T-helper 1 cell (primary cell): Measurements from ENCODE around the gene RRAGC.

ENCODE experiments used
- DNase-seq, 5 donors: peaks; one replicate each; pipeline ENCODE4 v3.0.0-alpha.2; 2012 to 2020
- total RNA-seq, 4 donors: gene quantifications; one replicate each; lab custom pipeline; 2026; lab: John Stamatoyannopoulos, UW

Gene RRAGC, protein sequence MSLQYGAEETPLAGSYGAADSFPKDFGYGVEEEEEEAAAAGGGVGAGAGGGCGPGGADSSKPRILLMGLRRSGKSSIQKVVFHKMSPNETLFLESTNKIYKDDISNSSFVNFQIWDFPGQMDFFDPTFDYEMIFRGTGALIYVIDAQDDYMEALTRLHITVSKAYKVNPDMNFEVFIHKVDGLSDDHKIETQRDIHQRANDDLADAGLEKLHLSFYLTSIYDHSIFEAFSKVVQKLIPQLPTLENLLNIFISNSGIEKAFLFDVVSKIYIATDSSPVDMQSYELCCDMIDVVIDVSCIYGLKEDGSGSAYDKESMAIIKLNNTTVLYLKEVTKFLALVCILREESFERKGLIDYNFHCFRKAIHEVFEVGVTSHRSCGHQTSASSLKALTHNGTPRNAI
- total RNA-seq: 3.5 to 9.9 (median 8.5) reads per million in 4 donors

DNA sequence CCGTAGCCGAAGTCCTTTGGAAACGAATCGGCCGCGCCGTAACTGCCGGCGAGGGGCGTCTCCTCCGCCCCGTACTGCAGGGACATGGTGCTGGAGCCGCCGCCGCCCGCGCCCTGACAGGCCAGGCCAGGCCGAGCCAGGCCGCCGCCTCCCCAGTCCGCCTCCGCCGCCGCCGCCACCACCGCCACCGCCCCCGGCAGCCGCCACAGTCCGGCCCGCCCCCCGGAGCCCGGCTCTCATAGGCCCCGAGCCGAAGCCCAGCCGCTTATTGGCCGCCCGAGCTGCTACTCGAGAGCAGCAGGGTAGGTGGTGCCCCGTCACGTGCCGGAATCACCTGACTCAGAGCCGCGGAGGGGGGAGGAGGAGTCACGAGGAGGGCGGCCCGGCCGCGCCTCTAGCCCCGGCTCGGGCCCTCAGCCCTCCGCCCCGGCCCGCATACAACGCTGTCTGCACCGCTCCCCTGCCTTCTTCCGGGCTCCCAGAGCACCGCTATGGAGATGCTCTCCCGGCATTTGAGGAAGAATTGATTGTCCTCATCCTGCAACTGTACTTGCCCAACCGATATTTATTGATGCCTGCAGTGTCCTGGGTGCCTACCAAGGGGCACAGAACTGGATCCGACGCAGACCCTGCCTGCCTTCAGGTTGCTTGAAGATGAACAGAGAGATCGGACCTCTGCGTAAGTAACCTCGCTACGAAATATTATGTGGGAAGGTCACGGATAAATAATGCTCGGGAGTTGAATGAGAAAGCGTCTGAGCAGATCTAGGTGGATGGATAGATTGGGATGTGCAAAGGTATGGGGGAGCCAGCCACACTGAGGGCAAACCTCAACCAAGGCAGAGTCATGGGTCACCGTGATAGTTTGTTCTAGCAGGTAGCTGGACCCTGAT lies at the start of gene RRAGC:
RRAGC (minus strand) TSS at position 212 of the 893 bp plus-strand sequence; CDS start at position 86, 126 bp downstream.
- peak; percentile 96 to 98 (median 98) for DNase-seq

DNA sequence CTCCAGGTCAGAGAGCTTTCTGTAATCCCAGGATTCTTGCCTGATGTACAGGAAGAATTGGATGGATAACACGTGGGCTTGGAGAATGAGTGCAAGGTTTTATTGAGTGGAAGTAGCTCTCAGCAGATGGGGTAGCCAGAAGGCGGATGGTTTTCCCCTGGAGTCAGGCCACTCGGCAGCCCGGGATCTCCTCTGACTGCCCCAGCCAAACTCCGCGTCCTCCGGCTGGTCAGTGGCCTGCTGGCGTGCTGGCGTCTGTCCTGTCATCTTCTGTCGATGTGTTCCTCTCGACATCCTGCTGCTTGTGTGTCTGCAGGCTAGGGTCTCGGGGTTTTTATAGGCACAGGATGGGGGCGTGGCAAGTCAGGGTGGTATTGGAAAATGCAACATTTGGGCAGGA lies 49.2 kb upstream of the RRAGC start:
- no peak for DNase-seq

DNA sequence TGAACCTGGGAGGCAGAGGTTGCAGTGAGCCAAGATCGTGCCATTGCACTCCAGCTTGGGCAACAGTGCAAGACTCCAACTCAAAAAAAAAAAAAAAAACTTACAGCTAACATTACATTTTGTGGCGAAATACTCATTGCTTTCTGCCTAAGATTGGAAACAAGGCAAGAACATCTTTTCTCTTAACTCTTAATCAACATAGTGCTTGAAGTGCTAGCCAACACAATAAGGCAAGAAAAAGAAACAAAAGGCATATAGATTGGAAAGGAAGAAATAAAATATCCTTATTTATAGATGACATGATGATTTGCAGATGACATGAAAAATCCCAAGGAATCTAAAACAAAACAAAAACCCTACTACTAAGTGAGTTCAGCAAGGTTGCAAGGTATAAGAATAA lies 46.4 kb upstream of the RRAGC start:
- no peak for DNase-seq

DNA sequence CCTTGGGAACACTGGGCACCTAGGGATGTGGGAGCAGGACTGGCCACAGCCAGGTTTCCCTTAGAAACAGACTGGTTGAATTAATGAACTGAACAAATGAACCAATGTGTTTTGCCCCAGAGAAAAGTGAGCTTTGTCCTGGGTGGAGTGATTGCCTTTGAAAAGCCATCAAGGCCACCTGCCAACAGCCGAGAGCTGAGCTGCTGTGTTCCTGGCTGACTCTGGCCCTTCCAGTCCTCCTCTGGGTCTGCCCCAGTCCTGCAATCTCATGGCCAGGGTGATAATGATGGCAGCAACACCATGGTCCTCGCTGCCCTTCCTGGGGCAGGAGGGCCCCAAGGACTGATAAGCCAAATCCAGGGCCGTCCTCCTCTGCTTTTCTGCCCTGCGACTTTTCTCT lies 40.0 kb upstream of the RRAGC start:
- DNase-seq: no peak

DNA sequence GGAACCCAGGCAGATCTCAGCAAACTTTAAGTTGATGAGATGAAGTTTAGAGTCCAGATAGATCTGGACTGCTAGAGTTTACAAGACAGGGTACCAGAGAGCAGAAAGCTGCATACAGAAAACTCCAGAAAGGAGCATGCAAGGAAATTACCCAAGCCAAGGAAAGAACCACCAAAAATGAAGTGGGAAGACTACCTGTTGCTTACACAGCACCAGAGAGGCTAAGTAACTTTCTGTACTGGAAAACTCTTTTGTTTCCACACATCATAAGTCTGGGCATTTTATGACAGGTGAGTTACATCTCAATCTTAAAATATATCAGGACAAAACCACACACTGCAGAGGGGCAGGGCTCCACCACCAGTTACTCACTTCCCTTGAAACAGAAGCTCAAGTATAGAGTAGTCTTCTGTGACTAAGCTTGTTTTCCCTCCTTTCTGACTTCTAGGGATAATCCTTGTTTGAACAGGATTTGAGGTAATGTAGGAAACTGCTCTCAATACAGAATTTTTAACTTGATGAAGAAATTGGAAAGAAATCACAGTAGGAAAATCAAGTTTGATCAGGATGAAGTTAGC lies 39.2 kb upstream of the RRAGC start:
- no peak for DNase-seq

DNA sequence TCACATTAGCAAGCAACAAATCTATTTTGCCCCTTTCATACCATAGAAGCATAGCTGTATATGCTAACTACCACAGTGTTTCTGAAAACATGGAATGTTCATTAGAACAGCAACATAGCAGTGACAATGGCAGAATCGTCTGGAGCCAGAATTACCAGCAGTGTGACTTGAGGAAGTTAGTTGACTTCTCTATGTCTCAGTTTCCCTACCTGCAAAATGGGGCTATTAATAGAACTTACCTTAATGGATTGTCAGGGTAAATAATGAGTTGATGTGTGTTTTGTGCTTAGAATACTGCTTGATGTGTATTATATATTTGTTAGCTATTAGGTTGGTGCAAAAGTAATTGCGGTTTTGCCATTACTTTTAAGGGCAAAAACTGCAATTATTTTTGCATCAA lies 36.6 kb upstream of the RRAGC start:
- no peak for DNase-seq

DNA sequence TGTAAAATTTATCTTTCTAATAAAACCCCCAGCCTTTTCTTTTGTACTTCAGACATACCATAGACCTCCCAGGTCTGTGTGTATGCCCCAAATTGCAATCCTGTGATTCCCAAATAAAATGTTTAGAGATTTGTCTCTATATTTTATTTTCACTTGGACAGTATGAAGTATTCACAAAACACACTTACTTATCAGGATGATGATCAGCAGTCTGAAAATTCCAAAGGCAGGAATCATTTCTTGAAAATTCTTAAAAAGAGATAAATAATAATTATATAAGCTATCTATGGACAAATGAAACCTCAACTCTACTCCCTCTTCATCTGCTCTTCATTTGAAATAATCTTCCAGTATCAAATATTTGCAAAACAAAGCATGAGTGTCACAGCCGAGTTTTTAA lies 33.4 kb upstream of the RRAGC start:
- DNase-seq: no peak

DNA sequence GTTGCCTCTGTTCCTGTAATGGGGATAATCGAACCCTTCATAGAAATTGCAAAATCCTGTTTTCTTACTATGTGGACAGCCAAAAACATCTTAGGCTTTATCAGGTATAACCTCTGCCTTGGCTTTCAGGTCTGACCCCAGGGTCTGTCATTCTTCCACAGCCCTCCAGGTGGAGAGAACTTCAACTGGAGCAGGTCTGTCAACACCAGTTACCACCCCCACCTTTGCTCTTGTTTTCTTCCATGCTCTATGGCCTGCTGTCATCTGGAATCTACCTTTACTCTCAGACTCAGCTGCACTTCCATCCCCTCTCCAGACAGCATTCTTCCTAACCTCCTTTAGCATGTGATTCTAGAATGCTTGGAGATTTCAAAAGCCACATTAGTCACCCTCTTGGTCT lies 32.2 kb upstream of the RRAGC start:
- no peak for DNase-seq

DNA sequence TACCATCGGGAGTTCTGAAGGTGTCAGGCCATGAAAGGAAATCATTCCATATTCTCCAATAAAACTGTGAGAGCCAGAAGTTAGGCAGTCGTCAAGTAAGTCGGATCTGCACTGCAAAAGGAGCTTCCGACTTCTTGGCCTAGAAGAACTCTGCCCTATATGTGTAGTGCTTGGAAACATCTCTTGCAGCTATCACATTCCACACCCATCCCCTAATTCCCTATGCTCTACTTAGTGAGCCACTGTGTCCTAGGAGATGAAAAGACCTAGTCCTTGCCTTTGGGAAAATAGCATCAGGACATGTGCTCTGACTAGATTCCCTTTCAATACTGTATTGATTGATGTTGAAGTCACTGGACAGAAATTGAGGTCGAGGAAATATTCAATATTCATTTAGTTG lies 30.0 kb upstream of the RRAGC start:
- DNase-seq: no peak

DNA sequence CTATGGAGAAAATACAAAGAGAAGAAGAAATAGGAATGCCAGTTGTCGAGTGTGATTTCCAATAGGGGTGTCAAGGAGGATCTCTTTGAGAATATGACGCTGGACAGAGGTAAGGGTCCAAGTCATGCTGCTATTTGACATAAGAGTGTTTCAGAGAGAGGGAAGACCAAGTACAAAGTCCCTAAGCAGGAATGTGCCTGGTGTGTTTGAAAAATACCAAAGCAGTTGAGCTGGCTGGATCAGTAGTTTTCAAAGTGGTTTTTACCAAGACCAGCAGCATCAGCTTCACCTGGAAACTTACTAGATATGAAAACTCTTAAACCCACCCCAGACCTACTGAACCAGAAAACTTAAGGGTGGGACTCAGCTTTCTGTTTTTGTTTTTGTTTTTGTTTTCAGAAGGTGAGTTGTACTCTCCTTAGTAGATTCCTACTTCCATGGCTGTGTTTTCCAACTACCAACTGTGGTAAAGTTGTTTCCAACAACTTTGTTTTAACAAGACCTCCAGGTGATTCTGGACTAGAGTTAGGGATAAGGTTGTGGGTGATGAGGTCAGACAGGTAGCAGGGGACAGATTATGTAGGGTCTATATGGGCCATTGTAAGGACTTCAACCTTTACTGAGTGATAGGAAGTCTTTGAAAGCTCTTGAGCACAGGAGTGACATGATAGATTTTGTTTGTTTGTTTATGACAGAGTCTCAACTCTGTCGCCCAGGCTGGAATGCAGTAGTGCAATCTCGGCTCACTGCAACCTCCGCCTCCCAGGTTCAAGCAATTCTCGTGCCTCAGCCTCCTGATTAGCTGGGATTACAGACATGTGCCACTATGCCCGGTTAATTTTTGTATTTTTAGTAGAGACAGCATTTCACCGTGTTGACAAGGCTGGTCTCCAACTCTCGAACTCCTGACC lies 29.1 kb upstream of the RRAGC start:
- DNase-seq: no peak

DNA sequence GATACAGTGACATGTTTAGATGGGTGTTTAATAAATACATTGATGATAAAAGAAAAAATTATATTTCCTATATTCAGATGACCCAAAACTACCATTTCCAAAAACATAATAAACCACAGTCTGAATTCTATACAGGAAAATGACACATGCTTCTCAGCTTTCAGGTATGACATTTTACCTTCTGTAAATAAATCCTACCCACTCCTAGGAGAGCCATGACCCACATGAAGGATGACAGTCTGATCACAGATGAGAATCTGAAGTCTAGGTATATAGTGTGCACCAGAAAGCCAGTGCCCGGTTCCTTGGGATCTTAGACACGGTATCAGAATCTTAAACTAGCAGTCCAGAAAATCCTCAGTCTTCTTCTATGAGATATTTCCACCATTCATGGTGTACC lies 25.5 kb upstream of the RRAGC start:
- no peak for DNase-seq

DNA sequence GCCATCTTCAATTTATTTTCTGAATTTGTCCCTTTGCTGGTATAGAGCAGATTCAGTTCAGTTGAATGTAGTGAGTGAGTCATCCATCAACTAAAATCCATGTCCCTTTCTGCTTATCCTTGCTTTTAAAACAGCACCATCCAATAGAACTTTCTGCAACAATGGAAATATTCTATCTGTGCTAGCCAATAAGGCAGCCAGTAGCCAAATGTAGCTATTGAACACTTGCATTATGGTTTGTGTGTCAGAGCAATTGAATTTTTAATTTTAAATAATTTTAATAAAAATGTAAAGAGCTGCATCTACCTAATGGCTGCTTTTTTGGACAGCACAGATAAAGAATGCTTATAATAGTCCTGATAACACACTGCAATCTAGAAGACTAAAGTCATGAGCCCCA lies 21.9 kb upstream of the RRAGC start, which contains the start of gene GJA9:
GJA9 (minus strand) TSS at position 101 of the 400 bp plus-strand sequence. CDS start 5,489 bp downstream, outside the sequence.
- DNase-seq: no peak

DNA sequence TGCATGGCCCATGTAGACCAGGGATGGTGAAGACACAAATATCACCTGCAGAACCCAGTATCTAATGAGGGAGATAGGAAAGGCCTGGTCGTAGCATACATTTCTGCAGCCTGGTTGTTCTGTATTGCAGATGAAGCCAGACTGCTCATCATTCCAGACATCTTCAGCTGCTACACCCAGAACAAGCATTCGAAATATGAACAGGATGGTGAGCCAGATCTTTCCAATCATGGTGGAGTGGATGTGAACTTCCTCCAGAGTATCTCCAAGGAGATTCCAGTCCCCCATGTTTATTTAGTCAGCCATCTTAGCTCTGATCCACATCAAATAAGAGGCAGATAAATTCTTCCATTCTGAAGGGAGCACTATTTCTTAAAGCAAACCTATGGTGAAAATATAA lies 16.2 kb upstream of the RRAGC start:
- no peak for DNase-seq

DNA sequence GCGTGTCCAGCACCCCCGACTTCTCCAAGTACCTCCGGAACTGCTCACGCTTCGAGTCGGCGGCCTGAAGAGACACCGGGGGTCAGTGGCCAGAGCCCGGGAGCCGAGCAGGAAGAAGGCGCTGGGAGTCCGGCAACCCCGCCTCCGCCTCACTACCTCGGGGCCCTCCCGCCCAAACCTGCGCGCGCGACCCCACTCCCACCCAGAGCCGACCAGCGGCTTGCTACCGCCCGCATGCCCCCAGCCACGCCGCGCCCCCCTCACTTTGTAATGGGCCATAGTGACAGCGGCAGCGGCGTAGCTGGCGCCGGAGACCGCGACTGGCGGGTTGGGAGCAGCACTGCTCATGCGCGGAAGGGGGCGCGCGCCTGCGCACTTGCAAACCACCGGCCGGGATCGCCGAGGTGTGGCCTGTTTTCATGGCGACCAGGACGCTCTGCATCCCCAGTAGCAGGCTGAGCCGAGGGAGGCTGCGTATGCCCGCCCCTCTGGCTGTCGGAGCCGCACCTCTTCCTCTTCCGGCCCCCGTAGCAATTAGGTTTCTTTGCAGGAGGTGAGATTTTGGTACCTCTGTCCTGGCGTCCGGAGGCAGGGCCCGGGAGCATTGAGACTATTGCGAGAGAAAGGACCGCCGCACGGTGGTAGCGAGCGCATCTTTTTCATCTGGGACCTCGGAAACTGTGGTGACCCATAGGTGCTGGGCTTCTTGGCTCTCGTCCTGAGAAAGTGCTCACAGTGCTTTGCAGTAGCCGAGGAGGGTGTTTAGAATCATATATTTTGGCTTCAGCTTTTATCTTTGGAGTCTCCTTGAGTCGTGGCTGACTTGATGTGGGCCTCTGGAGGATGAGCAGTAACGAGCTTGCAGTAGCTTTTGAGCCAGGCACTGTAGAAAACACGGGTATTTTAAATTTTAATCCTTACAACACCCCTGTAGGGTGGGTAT lies 13.7 kb upstream of the RRAGC start, which contains the start of gene MYCBP:
MYCBP (minus strand) TSS at position 322 of the 943 bp plus-strand sequence; CDS start at position 279, 43 bp downstream.
- DNase-seq: peak; percentile 94 to 98 (median 95)

DNA sequence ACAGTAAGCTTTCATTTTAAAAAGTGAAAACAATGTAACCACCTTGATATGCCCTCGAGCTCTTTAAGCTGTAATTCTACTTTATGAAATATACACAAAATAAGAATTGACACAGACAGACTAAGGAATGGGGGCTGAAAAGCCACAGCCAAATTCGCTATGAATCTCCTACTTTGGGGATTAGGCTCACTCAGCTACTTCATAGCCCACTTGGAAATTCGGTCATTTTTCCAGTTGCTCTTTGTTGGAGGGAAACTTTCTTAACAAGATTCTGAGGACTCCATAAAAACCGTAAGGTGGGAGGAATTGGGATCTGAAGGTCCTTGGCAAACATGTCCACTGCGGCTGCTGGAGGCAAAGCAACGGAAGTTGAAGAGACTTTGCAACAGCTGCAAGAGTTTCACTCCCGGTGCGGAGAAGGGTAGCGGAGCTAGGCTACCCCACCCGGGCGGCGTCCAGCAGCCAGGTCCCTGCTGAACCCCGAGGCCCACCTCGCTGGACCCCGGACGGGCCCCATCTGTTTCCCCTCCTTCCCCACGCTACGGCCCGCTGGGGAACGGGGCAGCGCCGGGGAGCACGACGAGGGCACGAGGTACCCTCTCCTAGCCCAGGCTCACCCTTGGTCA lies 12.9 kb upstream of the RRAGC start:
- peak in 4 of 5 donors; percentile 13 to 49 (median 18) for DNase-seq

DNA sequence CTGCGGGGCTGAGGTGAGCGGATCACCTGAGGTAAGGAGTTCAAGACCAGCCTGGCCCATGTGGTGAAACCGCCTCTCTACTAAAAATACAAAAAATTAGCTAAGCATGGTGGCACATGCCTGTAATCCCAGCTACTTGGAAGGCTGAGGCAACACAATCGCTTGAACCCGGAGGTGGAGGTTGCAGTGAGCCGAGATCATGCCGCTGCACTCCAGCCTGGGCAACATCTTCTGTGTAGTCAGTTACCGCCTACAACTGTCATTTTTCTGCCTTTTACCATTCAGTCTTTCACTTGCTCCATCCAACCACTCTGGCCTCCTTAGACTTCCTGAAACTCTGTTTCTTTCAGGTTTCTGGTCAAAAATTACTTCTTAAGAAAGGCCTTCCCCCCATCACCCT lies 11.4 kb upstream of the RRAGC start:
- DNase-seq: no peak

DNA sequence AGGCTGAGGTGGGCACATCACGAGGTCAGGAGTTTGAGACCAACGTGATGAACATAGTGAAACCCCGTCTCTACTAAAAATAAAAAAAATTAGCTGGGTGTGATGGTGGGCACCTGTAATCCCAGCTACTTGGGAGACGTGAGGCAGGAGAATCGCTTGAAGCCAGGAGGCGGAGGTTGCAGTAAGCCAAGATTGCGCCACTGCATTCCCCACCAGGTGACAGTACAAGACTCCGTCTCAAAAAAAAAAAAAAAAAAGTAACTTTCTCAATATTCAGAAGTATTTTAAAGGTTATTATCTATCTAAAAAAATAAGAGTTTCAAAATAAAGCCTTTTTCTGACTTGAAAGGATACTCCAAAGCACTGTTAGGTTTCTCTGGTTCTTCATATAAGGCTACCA lies 7.6 kb upstream of the RRAGC start:
- DNase-seq: no peak

DNA sequence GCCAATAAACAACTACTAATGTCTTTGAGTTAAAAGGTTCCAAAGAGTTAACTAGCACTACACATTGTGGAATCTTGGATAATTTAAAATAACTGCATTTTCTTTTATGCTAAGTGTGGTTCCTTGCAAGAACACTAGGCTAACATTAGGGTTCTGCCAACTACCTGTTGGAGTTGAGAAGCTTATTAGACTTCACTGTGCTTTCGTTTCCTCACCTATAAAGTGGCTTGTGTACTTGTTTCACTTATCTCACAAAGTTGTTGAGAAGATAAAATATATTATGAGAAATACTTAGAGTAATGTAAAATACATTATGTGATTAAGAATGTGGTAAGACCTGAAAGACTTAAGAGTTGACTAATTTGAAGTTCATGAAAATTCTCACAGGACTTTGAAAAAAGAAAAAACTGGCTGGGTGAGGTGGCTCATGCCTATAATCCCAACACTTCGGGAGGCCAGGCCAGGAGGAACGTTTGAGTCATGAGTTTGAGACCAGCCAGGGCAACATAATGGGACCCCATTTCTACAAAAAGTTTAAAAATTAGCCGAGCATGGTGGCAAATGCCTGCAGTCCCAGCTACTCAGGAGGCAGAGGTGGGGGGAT lies 5.6 kb upstream of the RRAGC start:
- no peak for DNase-seq

DNA sequence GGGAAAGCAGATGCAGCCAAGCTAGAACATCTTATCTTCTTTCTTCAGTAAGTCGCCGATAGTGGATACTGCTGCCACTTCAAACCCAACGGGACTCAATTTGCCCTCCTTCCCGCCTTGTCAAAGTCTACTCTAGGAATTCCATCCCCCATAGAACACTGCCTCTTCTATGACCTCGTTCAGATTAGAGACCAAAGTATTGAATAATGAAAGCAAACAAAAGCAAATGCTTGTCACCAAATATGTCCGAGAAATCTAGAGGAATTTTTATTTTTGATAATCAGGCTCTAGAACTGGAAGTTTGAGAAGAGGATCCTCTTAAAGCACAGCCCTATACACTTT lies 853 bp upstream of the RRAGC start:
- no peak for DNase-seq
